Kidney capillary endothelial cell (primary cell): Measurements from ENCODE around the gene OR2M4.
A peak's percentile ranks its signal among the peaks of the same experiment; 100 is the strongest.
"Not testable (repeated sequence)": the region's sequence is repeated elsewhere in the genome, so short reads cannot be mapped to it uniquely, and the experiment has no call there.

Source experiments
- DNase-seq: peaks from one replicate; pipeline ENCODE4 v3.0.0-alpha.2; 2018; ENCODE audit warnings: low spot score

Gene OR2M4

GRCh38 chr1:248231117-248231516, at the start of gene OR2M4:
TSS of gene OR2M4 (plus strand) at chr1:248231417. CDS start at chr1:248238929, 7,512 bp downstream.
- no peak for DNase-seq

- no peak for DNase-seq
These were observed 47.2 kb upstream of the OR2M4 start for GRCh38 chr1:248183996-248184395.

GRCh38 chr1:248187363-248187762, 43.9 kb upstream of the OR2M4 start:
- no peak for DNase-seq

- DNase-seq = no peak
These were observed 42.2 kb upstream of the OR2M4 start for GRCh38 chr1:248189026-248189425.

- DNase-seq = no peak
These were observed 37.1 kb upstream of the OR2M4 start for GRCh38 chr1:248194117-248194516.

- DNase-seq = no peak
These were observed 34.3 kb upstream of the OR2M4 start, which contains the start of gene OR2M3 for GRCh38 chr1:248196965-248197364. TSS of gene OR2M3 (plus strand) at chr1:248197265. CDS start at chr1:248203068, 5,803 bp downstream.

GRCh38 chr1:248215880-248216279, 15.3 kb upstream of the OR2M4 start:
- DNase-seq = no peak

GRCh38 chr1:248225537-248225936, 5.7 kb upstream of the OR2M4 start:
- DNase-seq = no peak

- DNase-seq = no peak
These were observed 1.8 kb upstream of the OR2M4 start for GRCh38 chr1:248229360-248229908.

- DNase-seq = no peak
These were observed 8.3 kb downstream of the OR2M4 start for GRCh38 chr1:248239478-248239877.

GRCh38 chr1:248243204-248243603, 12.0 kb downstream of the OR2M4 start:
- peak; percentile 11 for DNase-seq

- DNase-seq = not testable (repeated sequence)
These were observed 28.1 kb downstream of the OR2M4 start for GRCh38 chr1:248259309-248259708.

GRCh38 chr1:248268178-248268577, 37.0 kb downstream of the OR2M4 start:
- no peak for DNase-seq

GRCh38 chr1:248273225-248273624, 42.0 kb downstream of the OR2M4 start:
- not testable (repeated sequence) for DNase-seq

GRCh38 chr1:248277876-248278275, 46.7 kb downstream of the OR2M4 start, which contains the start of gene OR2T33:
TSS of gene OR2T33 (minus strand) at chr1:248277976. CDS start at chr1:248273814, 4,162 bp downstream.
- DNase-seq = no peak

GRCh38 chr1:248288391-248288790, 57.2 kb downstream of the OR2M4 start:
- no peak for DNase-seq
